Measurements from ENCODE around the gene TBX22.
"Not testable (repeated sequence)": the region's sequence is repeated elsewhere in the genome, so short reads cannot be mapped to it uniquely, and the experiment has no call there.

TBX22 gene, protein sequence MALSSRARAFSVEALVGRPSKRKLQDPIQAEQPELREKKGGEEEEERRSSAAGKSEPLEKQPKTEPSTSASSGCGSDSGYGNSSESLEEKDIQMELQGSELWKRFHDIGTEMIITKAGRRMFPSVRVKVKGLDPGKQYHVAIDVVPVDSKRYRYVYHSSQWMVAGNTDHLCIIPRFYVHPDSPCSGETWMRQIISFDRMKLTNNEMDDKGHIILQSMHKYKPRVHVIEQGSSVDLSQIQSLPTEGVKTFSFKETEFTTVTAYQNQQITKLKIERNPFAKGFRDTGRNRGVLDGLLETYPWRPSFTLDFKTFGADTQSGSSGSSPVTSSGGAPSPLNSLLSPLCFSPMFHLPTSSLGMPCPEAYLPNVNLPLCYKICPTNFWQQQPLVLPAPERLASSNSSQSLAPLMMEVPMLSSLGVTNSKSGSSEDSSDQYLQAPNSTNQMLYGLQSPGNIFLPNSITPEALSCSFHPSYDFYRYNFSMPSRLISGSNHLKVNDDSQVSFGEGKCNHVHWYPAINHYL

DNA sequence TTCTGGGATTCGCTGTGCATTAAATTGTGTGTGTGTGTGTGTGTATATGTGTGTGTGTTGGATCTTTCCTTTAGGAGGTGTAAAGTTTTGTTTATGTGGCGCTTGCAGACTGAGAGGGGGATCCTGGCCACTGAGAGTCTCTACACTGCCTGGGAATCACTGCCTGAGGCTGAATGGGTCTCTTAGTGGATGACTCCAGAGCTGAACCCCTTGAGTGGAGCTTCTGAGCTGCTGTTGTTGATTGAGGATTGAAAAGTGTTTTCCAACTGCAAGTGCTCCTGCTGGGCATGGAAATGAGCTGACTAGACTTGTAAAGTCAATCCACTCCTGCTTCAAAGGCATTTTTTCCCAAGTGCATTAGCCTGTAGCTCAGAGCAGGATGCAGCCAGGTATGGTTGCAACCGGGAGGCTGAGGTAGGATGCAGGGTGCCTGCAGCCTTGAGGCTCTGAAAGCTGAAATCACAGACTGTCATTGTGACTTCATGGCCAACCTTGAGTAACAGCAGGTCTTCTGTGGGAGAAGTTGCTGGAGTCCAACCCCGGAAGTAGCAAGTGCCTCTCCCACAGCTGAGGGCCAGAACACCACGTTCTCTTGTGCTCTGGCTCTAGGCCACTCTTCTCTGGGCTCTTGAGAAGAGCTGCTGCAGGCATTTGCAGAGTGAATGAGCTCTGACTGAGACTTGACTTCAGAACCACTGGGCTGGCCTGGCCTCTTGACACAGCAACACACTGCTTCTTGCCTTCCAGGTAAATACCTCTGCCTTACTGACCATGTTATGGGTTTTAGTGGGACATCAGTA is at the start of gene TBX22:
TBX22 (plus strand) TSS at position 613 of the 800 bp plus-strand sequence. CDS start 7,517 bp downstream, outside the sequence.
- DNase-seq (ENCODE audit: low read depth in 2 of 2), result no peak

DNA sequence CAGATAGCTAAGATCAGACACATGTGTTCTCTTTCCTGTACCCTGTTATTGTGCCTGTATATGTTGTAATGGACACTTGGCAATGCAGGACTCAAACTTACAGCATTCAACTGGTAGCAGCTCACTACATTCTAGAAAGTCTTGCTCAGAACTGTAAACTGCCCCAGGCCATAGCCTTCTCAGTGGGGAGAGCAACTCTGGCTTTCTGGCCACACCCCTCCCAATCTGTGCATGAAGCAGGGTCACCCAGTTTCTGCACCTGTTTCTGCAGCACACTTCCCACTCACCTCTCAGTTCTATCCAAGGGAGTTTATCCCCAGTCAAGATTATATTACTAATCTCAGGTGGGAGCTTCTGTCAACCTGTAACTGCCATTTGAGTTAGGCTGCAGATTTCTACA is 38.9 kb upstream of the TBX22 start:
- no peak for DNase-seq (ENCODE audit: low read depth in 2 of 2)

DNA sequence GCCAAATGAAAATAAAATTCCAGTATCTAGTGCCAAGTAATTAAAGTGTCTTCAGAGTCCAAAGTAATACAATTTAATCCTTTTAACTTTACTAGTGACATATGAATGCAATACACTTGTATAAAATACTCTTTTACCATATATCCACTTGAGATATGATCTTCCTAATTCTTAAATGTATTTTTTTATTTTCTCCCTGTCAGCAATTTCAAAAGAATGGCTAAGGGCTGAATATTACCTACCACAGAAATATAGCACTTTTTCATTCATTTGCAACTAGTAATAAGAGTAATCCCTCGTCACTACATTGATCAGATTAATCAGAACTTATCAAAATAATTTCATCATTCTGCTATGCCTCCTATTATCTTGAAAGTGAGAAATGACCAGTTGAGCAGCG is 10.1 kb upstream of the TBX22 start:
- no peak for DNase-seq (ENCODE audit: low read depth in 2 of 2)

DNA sequence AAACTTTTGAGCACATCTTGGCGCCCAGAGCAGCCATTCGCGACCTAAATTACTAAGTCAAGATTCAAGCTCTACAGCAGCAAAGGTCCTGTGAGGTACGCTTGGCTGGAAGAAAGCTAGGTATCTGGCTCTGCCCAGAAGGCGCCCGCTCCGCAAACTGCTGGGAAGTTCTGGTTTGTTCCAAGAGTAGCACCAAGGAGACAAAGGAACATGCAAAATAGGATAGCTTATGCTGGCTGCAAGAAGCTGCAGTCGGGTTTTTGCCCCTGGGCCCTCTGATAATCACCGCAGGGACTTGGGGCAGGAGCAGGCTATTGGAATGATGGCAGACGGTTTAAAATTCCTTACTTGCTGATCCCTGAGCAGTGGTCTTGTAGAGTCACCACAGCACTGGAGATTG is 3.0 kb upstream of the TBX22 start:
- DNase-seq (ENCODE audit: low read depth in 2 of 2), result no peak

GRCh38 chrX:80016182-80016581 is 1.6 kb downstream of the TBX22 start:
- no peak for DNase-seq (ENCODE audit: low read depth in 2 of 2)

DNA sequence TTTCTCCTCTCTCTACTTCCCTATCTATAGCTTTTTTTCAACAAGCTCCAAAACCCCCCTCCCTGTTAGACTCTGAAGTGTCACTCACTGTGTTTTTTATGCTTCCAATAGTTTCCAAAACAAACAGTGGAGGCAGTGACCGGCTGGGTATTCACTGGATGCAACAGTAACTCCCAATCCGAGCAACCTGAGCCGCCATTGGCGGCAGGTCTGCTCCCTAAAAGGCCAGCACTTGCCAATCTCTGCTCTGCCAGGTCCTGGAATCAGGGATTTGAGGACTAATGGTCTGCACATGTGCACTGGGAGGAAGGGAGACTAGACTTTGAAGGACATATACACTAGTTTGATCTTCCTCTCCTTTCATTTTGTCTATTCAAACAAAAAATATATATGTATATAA is 7.1 kb downstream of the TBX22 start:
- DNase-seq (ENCODE audit: low read depth in 2 of 2), result no peak

DNA sequence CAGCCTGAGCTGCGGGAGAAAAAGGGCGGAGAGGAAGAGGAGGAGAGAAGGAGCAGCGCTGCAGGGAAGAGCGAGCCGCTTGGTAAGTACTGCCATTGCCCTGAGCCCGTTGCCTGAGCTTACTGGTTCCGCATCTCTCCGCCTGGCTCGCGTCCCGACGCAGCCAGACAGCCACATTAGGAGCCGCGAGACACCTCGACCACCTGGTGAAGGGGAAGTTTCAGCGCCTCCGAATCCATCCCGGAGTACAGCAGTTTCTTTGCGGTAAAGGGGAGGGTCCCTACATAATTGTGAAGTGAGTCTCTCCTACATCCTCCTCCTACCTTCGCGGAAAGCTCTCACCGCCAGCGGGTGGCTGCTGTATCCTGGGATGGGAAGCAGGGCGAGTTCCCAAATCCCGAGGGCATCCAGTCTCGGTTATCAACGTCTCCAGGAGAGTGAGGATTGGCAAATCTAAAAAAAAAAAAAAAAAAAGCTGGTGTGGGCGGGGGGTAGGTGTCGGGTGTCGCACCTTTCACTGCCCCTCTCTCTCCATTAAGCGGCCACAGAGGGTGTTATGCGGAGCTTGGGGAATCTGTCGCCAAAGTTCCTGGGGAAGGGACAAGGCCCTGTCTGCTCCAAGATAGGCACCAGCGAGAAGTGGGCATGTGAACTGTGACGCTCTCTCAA is 7.9 kb downstream of the TBX22 start:
- DNase-seq (ENCODE audit: low read depth in 2 of 2), result no peak

- DNase-seq (ENCODE audit: low read depth in 2 of 2), result no peak
These were observed 11.6 kb downstream of the TBX22 start for GRCh38 chrX:80026116-80026515.

- not testable (repeated sequence) for DNase-seq (ENCODE audit: low read depth in 2 of 2)
These were observed 51.6 kb downstream of the TBX22 start for GRCh38 chrX:80066156-80066555.

- not testable (repeated sequence) for DNase-seq (ENCODE audit: low read depth in 2 of 2)
These were observed 61.1 kb downstream of the TBX22 start for GRCh38 chrX:80075625-80076024.

Measured in stimulated activated CD4-positive, alpha-beta T cell treated with anti-CD3 and anti-CD28 coated beads, Interleukin-12 subunit alpha, Interleukin-12 subunit beta, amount 100 ng/mL, for 24 hours (primary cell).